IMR-90 (cell line): Measurements from ENCODE around the gene MEGF10.

Experiments used
- CTCF ChIP-seq: conservative IDR thresholded peaks from 2 replicates; pipeline ENCODE4 v1.5.1; 2012; ENCODE audit warnings: mild to moderate bottlenecking, low read depth, low read length, improper control_type of control experiment
- MAZ ChIP-seq: IDR thresholded peaks from 2 replicates; pipeline ENCODE4 v1.6.1; 2012; ENCODE audit warnings: low read depth, mild to moderate bottlenecking, low read length, improper control_type of control experiment, moderate library complexity, borderline replicate concordance
- POLR2A ChIP-seq: IDR thresholded peaks from 2 replicates; pipeline ENCODE4 v1.6.1; 2012; ENCODE audit warnings: mild to moderate bottlenecking, low read depth, low read length
- RFX5 ChIP-seq: IDR thresholded peaks from 2 replicates; pipeline ENCODE4 v1.8.0; 2012; ENCODE audit warnings: low read depth, mild to moderate bottlenecking, low read length, moderate library complexity

GRCh38 chr5:127420758-127421157 lies 130.2 kb downstream of the MEGF10 start:
- TF ChIP-seq POLR2A (no peak), RFX5 (no peak), CTCF (no peak), MAZ (no peak)
